Fibroblast of lung (primary cell): ENCODE results near the gene CASP10.
"Not testable (repeated sequence)": the region's sequence is repeated elsewhere in the genome, so short reads cannot be mapped to it uniquely, and the experiment has no call there.

ENCODE experiments used
- EZH2 ChIP-seq: IDR thresholded peaks from 2 replicates; pipeline ENCODE4 v1.5.1; 2012; ENCODE audit warnings: low read length, control low read depth, mild to moderate bottlenecking; ENCODE audit errors: missing control alignments
- TF ChIP-seq, protein P1 (sequence below), 2 donors: IDR thresholded peaks in 1 of 2; conservative IDR thresholded peaks in 1 of 2; 1 replicate in 1 of 2; 2 replicates in 1 of 2; pipeline ENCODE4 v1.5.1; 2011 to 2012; ENCODE audit warnings: low read length in 2 of 2, control low read depth in 1 of 2, inconsistent platforms in 1 of 2, low read depth in 1 of 2, mild to moderate bottlenecking in 1 of 2

DNA sequence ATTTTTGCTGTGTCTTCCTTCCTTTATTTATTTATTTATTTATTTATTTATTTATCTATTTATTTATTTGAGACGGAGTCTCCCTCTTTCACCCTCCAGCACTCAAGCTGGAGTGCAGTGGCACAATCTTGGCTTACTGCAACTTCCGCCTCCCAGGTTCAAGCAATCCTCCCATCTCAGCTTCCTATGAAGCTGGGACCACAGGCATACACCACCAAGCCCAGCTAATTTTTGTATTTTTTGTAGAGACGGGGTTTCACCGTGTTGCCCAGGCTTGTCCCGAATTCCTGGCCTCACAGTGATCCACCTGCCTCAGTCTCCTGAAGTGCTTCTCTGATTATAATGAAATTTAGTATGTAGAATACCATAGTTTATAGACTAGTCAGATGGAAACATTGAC, 894 bp downstream of the CASP10 start:
- TF ChIP-seq, protein P1, sequence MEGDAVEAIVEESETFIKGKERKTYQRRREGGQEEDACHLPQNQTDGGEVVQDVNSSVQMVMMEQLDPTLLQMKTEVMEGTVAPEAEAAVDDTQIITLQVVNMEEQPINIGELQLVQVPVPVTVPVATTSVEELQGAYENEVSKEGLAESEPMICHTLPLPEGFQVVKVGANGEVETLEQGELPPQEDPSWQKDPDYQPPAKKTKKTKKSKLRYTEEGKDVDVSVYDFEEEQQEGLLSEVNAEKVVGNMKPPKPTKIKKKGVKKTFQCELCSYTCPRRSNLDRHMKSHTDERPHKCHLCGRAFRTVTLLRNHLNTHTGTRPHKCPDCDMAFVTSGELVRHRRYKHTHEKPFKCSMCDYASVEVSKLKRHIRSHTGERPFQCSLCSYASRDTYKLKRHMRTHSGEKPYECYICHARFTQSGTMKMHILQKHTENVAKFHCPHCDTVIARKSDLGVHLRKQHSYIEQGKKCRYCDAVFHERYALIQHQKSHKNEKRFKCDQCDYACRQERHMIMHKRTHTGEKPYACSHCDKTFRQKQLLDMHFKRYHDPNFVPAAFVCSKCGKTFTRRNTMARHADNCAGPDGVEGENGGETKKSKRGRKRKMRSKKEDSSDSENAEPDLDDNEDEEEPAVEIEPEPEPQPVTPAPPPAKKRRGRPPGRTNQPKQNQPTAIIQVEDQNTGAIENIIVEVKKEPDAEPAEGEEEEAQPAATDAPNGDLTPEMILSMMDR (conservative IDR thresholded peaks at IDR 0.05 in 1 of 2, IDR thresholded peaks at IDR 0.05 in 1 of 2; ENCODE audit: low read depth in 1 of 2, low read length in 2 of 2), result not testable (repeated sequence)
- TF ChIP-seq EZH2, result not testable (repeated sequence)
